Spleen (tissue), 7 donors: ENCODE data around the gene ZNF620.

Experiments
- POLR2A ChIP-seq, 3 donors: fragments of 450-650 bp; IDR thresholded peaks; one replicate each; pipeline ENCODE4 v1.5.1; 2017; ENCODE audit warnings: antibody characterized with exemption in 3 of 3, mild to moderate bottlenecking in 1 of 3
- POLR2AphosphoS5 ChIP-seq, 3 donors: sonication (generic); formaldehyde crosslinking; IDR thresholded peaks; one replicate each; pipeline ENCODE4 v1.5.1; 2017; ENCODE audit warnings: antibody characterized with exemption in 3 of 3
- TF ChIP-seq, protein P1 (sequence below), 11 experiments: fragments of 200-600 bp in 7 of 11; fragments of 450-650 bp in 4 of 11; sonication (generic) in 4 of 11; IDR thresholded peaks in 8 of 11; conservative IDR thresholded peaks in 3 of 11; 1 replicate in 7 of 11; 2 replicates in 4 of 11; pipeline versions ENCODE4 v1.4.0 to v1.8.0; 2016 to 2021; ENCODE audit warnings: antibody characterized with exemption in 11 of 11, inconsistent platforms in 4 of 11, mild to moderate bottlenecking in 1 of 11
- donor health status: DM: no; HTN: no; CAD: no; lungs with moderate emphysema.
- donor health status: DM: no; HTN: no; CAD: no.
- donor health status: DM: no; HTN: no; CAD: no.

DNA sequence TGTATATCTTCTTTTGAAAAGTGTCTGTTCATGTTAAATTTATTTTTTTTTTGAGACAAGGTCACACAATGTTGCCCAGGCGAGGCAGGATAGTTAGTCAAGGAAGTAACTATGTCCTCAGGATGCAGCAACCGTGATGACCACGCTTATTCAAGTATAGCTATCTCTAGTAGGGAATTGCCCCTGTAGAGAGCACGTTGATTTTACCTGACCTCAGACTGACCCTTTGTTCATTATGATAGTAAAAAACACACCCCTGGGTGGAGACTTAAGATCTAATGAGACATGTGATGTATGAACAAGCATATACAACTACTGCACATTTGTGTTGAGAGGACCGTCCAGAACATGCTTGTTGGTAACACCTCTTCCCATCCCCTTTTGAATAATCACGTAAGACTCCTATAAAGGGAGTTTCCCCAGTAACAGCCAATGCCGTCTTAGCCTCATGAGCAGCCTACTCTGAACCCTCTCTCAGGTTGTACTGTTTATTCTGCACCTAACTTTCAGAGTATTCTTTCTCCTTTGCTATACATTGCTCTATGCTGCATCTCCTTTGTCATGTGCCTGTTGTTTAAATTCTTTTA is 51.8 kb downstream of the ZNF620 start:
- TF ChIP-seq, protein P1, sequence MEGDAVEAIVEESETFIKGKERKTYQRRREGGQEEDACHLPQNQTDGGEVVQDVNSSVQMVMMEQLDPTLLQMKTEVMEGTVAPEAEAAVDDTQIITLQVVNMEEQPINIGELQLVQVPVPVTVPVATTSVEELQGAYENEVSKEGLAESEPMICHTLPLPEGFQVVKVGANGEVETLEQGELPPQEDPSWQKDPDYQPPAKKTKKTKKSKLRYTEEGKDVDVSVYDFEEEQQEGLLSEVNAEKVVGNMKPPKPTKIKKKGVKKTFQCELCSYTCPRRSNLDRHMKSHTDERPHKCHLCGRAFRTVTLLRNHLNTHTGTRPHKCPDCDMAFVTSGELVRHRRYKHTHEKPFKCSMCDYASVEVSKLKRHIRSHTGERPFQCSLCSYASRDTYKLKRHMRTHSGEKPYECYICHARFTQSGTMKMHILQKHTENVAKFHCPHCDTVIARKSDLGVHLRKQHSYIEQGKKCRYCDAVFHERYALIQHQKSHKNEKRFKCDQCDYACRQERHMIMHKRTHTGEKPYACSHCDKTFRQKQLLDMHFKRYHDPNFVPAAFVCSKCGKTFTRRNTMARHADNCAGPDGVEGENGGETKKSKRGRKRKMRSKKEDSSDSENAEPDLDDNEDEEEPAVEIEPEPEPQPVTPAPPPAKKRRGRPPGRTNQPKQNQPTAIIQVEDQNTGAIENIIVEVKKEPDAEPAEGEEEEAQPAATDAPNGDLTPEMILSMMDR (IDR thresholded peaks at IDR 0.05 in 8 of 11, conservative IDR thresholded peaks at IDR 0.05 in 3 of 11): no peak
- TF ChIP-seq POLR2AphosphoS5 (IDR thresholded peaks at IDR 0.05) (no peak), POLR2A (IDR thresholded peaks at IDR 0.05) (no peak)
